IMR-90 (cell line): ENCODE measurements around the gene MYCBPAP.

Source experiments
- BHLHE40 ChIP-seq: fragments of 150-350 bp; IDR thresholded peaks from 2 replicates; pipeline ENCODE4 v1.6.1; 2016; ENCODE audit warnings: mild to moderate bottlenecking, low read depth, low read length
- CEBPB ChIP-seq: IDR thresholded peaks from 2 replicates; pipeline ENCODE4 v1.6.1; 2012; ENCODE audit warnings: low read depth, low read length, improper control_type of control experiment
- CHD1 ChIP-seq: IDR thresholded peaks from 2 replicates; pipeline ENCODE4 v1.6.1; 2012; ENCODE audit warnings: low read depth, low read length, improper control_type of control experiment
- CTCF ChIP-seq: conservative IDR thresholded peaks from 2 replicates; pipeline ENCODE4 v1.5.1; 2012; ENCODE audit warnings: mild to moderate bottlenecking, low read depth, low read length, improper control_type of control experiment
- FOS ChIP-seq: fragments of 150-350 bp; IDR thresholded peaks from 2 replicates; pipeline ENCODE4 v1.6.1; 2016; ENCODE audit warnings: low read depth, low read length
- MXI1 ChIP-seq: IDR thresholded peaks from 2 replicates; pipeline ENCODE4 v1.6.1; 2012; ENCODE audit warnings: low read depth, mild to moderate bottlenecking, low read length, moderate library complexity, borderline replicate concordance
- POLR2A ChIP-seq: IDR thresholded peaks from 2 replicates; pipeline ENCODE4 v1.6.1; 2012; ENCODE audit warnings: mild to moderate bottlenecking, low read depth, low read length
- RAD21 ChIP-seq: IDR thresholded peaks from 2 replicates; pipeline ENCODE4 v1.6.1; 2012; ENCODE audit warnings: low read length, improper control_type of control experiment
- SMC3 ChIP-seq: fragments of 150-350 bp; IDR thresholded peaks from 2 replicates; pipeline ENCODE4 v1.6.1; 2016; ENCODE audit warnings: low read depth, mild to moderate bottlenecking, antibody characterized with exemption, low read length, moderate library complexity
- USF2 ChIP-seq: fragments of 150-350 bp; IDR thresholded peaks from 2 replicates; pipeline ENCODE4 v1.6.1; 2017; ENCODE audit warnings: mild to moderate bottlenecking, antibody characterized with exemption, low read length, low read depth

DNA sequence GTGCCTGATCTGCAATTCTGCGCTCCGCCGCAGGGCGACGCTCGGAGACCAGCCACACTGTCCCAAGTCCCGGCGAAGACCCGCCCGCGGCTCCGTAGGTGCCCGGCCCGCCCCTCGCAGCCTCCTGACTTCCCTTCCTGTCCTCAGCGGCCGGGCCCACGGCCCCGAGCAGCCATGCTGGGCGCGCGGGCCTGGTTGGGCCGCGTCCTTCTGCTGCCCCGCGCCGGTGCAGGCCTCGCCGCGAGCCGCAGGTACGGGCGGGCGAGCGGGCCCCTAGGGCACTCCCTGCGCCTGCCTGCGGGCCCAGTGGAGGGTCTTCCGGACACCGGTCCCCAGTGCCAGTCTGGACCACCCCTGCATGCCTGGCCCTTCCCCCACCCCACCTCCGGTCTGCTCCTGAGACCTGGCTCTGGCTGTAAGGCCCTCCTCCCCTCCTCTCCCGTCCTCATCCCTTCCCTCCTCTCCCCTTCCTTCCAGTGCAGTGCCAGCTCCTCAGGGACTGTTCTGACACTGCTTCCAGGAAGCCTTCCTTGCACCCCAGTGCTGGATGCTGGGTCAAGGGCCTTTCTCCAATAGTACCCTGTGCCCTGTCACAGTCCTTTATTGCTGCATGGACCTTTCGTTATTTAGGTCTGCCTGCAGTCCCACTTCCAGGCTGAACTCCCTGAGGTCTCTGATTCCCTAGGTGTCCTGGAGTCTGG is 38.9 kb downstream of the MYCBPAP start, which contains the start of gene SPATA20:
- TF ChIP-seq BHLHE40 = peak; percentile 22; the same call in 1 of the 2 replicates
- no peak for TF ChIP-seq CEBPB
- peak; percentile 90 for TF ChIP-seq MXI1
- TF ChIP-seq FOS = no peak
- TF ChIP-seq POLR2A = peak; percentile 68
- TF ChIP-seq CHD1 = no peak
- peak; percentile 99 for TF ChIP-seq RAD21
- TF ChIP-seq CTCF = peak; percentile 99
- TF ChIP-seq SMC3 = peak; percentile 89
- no peak for TF ChIP-seq USF2
